Keratinocyte (primary cell): ENCODE measurements around the gene SMTNL1.

Experiments used
- CTCF ChIP-seq, 3 experiments: IDR thresholded peaks in 1 of 3; conservative IDR thresholded peaks in 1 of 3; optimal IDR thresholded peaks in 1 of 3; 2 replicates in 2 of 3; 3 replicates in 1 of 3; pipeline versions ENCODE3 to v1.5.1; 2011; ENCODE audit warnings: low read length in 3 of 3, mild to moderate bottlenecking in 3 of 3, moderate library complexity in 2 of 3, control low read depth in 1 of 3, inconsistent platforms in 1 of 3; ENCODE audit not compliant: insufficient read depth in 2 of 3; ENCODE audit errors: extremely low read depth in 1 of 3
- EZH2 ChIP-seq: IDR thresholded peaks from one replicate; pipeline ENCODE4 v1.6.1; 2012; ENCODE audit warnings: inconsistent platforms, mild to moderate bottlenecking, low read length, moderate library complexity

GRCh38 chr11:57513911-57514537 lies 23.4 kb upstream of the SMTNL1 start:
- no peak for TF ChIP-seq EZH2
- no peak for TF ChIP-seq CTCF (optimal IDR thresholded peaks at IDR 0.05 in 1 of 3, IDR thresholded peaks at IDR 0.05 in 1 of 3, conservative IDR thresholded peaks at IDR 0.05 in 1 of 3; ENCODE audit: extremely low read depth in 1 of 3, insufficient read depth in 2 of 3, low read length in 3 of 3)
